GM19455 (cell line): ENCODE results near the gene KRTAP5-6.

Experiments
- ATAC-seq: cut with Tn5 transposase; IDR thresholded peaks from one replicate; pipeline ENCODE4 v1.9.1; 2021; ENCODE audit not compliant: unreplicated experiment

The KRTAP5-6 gene

DNA sequence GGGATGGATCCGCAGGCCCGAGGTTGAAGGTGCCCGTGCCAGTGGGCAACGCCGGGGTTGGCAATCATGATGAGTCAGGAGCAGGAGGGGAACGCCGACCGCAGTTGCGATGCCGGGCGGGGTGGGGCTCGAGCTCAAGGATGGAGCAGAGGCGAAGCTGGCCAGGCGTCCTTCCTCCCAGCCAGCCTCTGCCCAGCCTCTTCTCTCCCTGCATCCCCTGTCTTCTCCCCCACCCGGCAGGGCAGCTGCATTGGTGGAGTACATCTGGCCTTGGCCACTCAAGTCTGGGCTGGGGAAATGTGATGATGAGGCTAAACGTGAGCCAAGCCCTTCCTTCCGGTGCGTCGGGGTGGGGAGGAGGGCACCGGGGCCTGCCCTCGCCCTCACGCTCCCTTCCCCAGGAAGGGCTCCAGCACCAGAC, 49.5 kb downstream of the KRTAP5-6 start:
- no peak for ATAC-seq

GRCh38 chr11:1746956-1747752, 50.2 kb downstream of the KRTAP5-6 start:
- no peak for ATAC-seq
